ENCODE measurements around the gene GNG8.
A peak's percentile ranks its signal among the peaks of the same experiment; 100 is the strongest.
"Not testable (repeated sequence)": the region's sequence is repeated elsewhere in the genome, so short reads cannot be mapped to it uniquely, and the experiment has no call there.

GNG8 gene

DNA sequence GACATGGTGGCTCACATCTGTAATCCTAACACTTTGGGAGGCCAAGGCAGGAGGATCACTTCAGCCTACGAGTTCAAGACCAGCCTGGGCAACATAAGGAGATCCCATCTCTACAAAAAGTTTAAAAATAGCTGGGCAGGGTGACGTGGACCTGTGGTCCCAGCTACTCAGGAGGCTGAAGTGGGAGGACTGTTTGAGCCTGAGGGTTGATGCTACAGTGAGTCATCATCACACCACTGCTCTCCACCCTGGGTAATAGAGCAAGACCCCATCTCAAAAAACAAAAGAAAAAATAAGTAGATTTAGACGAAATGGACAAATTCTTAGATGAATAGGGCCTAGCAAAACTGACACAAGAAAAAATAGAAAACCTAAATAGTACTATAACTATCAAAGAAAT lies 10.4 kb upstream of the GNG8 start:
- no peak for DNase-seq

GRCh38 chr19:46644720-46645119 lies 8.7 kb upstream of the GNG8 start:
- no peak for DNase-seq

GRCh38 chr19:46640656-46641055 lies 4.7 kb upstream of the GNG8 start:
- no peak for DNase-seq

GRCh38 chr19:46639358-46640182 lies 3.6 kb upstream of the GNG8 start:
- peak; percentile 85 for DNase-seq

- no peak for DNase-seq
These were observed 1.2 kb upstream of the GNG8 start for GRCh38 chr19:46637224-46637623.

DNA sequence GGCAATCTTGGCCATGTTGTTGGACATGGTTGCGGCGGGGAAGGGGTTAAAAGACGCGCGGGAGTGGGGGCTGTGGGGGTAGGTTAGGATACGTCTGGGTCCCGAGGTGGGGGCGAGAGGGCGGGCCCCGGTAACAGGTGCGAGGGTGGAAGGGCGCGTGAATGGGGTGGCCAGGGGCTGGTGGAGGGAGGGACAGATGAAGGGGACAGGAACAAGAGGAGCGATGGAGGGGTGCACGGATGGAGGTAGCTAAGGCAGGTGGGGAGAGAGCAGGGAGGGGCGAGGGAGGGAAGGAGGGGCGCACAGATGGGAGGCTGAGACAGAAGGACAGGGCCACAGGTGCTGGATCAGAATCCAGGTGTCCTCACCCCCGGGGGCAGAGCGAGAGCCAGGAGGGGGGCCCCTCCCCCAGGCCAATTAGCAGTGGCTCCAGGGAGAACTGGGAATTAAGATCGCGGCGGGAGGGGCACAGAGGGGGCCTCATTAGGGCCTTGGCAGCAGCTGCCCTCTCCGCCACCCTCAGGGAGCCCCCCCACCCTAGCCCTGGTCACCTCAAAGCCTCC lies 1.3 kb downstream of the GNG8 start:
- no peak for DNase-seq

- DNase-seq = peak; percentile 91
These were observed 1.9 kb downstream of the GNG8 start for GRCh38 chr19:46634045-46634655.

DNA sequence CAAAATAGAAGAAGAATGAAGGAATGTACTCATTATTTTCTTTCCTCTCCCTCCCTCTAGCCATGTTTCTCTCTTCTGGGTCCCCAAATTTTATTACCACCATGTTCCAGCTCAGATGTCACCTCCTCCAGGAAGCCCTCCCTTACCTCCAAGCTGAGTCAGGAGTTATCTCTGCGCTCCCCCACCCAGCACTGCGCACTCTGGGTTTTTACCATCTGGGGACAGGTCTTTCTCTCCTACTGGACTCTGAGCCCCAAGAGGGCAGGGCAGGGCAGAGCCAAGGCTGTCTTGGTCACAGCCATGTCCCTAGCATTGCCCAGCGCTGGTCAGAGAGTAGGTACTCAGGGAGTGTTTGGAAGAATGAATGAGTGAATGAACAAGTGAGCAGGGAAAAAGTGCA lies 2.9 kb downstream of the GNG8 start:
- no peak for DNase-seq

DNA sequence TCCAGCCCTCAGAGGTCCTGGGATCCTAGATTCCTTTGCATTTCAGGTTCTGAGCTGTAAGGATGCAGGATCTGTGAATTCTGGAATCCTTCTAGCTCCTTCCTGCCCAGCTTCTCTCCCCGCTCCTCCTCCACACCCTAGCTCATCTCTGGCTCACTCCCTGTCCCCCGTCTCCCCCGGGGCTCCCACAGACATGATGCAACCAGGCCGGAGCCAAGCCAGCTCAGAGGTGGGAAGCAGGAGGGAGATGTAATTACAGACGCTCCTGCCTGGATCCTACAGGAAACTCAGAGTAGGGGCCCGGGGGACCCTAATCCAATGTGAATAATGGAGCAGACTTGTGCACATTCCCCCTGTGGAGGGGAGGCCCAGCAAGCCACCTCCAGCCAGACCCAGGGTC lies 4.5 kb downstream of the GNG8 start:
- peak; percentile 80 for DNase-seq

GRCh38 chr19:46630586-46631205 lies 5.3 kb downstream of the GNG8 start:
- no peak for DNase-seq

DNA sequence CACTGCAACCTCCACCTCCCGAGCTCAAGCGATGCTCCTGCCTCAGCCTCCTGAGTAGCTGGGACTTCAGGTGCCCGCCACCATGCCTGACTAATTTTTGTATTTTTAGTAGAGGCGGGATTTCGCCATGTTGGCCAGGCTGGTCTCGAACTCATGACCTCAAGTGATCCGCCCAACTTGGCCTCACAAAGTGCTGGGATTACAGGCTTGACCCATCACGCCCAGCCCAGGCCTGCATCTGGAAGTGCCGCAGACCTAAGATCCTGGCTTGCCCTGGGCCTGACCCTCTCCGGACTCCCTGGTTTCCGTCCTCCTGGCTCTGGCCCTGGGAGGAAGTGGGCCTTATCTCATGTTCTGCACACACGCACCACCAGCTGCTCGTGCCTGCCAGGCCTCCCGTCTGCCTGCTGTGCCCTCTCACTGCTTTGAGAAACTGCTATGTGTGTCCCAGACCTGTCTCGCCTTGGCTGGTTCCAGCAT lies 6.4 kb downstream of the GNG8 start:
- DNase-seq = no peak

GRCh38 chr19:46628970-46629369 lies 7.0 kb downstream of the GNG8 start:
- not testable (repeated sequence) for DNase-seq

DNA sequence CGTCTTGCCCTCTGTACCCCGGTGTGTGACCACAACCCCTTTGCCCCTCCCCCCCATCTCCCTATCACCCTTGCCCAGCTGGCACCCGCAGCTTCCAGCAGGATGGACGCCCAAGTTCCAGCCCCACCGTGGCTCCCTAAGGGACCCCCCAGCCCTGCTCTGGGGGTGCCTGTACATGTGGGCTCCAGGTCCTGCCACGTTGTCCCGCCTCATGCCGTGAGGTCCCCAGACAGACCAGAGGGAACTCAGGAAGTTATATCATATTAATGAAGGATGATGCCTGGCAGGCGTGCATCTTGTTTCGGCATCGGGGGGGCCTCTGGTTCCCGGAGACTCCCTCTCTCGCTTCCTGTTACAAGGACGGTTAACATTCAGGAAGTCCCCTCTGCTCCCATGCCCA lies 9.6 kb downstream of the GNG8 start:
- DNase-seq = no peak

- DNase-seq = no peak
These were observed 10.3 kb downstream of the GNG8 start for GRCh38 chr19:46625731-46626130.

DNA sequence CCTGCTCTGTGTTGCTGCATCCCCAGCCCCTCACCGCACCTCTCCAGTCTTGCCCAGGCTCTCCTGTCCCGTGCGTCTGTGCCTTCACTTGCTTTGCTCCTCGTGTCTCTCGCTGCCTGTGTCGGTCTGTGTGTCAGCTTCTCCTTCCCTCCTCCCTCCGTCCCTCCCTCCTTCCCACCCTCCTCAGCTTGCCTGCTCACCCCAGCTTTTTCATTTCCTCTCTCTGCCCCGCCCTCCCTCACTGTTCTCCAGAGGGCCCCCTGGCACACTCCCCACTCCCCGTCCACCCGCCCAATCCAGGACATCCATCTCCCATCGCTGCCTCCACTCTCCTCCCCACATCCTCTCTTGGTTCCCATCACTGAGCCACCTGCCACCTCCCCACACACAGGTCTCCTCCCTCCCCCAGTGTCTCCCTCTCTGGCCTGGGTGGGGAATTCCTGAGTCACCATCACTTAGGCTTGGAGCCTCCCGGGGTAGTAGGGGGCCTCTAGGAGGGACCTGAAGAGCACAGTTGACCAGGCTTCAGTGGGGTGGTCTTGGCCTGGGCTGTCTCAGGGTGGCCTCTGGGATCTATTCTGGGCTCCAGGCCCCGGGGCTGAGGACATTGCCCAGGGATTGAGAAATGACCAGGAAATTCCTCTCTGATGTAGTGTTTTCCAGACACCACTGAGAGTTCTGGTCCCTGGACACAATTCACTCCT lies 10.9 kb downstream of the GNG8 start, which contains the start of gene PTGIR:
PTGIR (minus strand) TSS at position 132 of the 704 bp plus-strand sequence. CDS start 864 bp downstream, outside the sequence.
- DNase-seq = peak; percentile 80

DNA sequence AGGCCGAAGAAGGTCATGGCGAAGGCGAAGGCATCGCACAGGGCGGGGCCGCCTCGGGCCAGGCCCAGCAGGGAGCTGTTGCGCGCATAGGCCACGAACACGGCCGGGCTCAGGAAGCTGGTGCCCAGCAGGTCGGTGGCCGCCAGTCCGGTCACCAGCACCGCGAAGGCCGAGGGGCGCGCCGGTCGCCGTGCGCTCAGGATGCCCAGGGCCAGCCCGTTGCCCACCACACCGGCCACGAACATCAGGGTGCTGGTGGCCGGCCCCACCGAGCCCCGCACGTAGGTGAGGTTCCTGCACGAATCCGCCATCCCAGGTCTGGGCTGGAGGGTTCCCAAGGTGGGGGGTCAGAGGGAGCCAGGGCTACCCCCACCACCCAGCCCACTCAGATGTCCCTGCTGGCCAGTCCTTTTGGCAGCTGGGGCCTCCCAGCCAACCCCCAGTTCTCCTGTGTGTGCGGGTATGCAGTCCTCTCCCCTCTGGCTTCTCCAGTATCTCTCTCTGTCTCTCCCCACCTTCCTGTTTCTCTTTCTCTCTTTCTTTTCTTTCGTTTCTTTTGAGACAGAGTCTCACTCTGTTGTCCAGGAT lies 12.0 kb downstream of the GNG8 start:
- no peak for DNase-seq

GRCh38 chr19:46622118-46622446 lies 13.9 kb downstream of the GNG8 start:
- no peak for DNase-seq

DNA sequence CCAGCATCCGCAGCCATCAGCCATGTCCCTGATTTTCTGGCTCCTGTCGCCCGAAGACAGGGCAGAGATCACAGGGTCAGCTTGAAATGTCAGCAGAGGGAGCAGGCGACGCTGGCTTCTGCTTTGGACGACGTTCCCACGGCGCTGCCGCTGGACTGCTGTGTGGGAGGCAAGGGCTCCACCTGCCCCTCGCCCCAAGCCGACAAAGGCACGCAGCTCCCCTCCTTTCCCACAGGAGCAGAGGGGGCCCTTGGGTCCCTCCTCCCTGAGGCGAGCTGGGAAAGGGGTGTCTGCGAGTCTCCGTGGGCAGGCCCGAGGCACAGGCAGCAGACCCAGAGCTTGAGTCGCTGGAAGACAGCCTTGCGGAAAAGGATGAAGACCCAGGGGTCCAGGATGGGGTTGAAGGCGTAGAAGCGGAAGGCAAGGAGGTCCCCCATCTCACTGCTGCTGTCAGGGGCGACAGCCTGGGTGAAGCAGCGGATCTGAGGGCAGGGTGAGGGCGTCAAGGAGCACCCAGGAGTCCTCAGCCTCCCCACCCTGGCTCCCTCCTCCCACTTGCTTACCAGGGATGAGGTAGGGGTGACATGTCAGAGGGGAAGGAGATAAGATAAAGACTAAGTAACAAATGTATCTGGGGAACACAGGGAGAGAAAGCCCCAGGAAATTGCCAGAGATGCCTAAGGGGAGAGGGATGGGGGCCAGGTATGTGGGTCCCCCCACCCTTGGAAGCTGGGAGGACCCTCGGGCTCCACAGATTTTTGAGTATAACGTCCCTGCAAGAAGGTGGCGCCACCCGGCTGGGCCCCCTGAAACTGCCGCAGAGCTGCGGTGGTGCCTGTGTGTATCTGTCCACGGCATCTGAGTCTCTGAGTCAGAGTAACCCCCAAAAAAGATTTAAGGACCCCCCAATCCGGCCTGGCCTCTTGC lies 14.5 kb downstream of the GNG8 start:
- no peak for DNase-seq

- DNase-seq = peak; percentile 77
These were observed 15.3 kb downstream of the GNG8 start for GRCh38 chr19:46620716-46621115.

DNA sequence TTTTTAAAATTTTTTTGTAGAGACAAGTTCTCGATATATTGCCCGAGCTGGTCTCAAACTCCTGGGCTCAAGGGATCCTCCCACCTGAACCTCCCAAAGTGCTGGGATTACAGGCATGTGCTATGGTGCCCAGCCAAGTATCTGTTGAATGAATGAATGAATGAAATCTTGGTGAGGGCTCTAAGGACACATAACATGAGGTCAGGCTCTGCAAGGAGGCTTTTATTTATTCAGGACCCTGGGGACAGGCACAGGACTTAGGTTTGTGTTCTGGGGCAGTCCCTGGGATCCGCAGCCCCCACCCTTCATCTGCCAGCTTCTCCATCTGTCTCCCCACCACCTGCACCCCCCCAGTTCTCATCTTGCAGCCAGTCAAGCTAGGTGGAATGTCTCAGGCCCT lies 15.7 kb downstream of the GNG8 start:
- no peak for DNase-seq

DNA sequence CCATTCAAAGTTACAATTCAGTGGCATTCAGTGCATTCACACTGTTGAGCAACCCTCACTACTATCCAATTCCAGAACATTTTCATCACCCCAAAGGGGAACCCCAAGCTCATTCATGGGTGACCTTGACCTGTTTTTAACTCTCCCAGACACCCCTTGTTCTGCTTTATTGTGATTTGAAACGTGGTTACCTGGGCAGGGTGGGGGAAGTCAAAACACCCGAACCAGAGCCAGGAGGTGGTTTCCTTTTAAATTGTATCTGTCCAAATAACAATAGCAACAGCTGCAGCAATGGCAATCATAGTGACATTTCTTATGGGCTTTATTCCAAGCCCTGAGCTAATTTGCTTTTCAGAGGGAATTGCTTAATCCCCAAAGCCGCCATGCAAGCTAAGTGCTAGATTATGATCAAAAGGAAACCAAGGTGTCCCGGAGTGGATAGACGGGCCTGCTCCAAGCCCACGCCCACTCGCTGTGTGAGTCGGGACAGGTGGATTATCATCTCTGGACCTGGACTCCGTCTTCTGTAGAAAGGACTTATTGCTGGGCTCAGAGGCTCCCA lies 17.3 kb downstream of the GNG8 start:
- no peak for DNase-seq

All from fibroblast of skin of scalp (primary cell).